ENCODE data around the gene STPG4.

Gene STPG4

GRCh38 chr2:47076586-47077441 is 78.3 kb downstream of the STPG4 start:
- DNase-seq (ENCODE audit: insufficient read length, low spot score) = no peak
- no peak for FAIRE-seq
- TF ChIP-seq POU2F2 (IDR thresholded peaks at IDR 0.05; ENCODE audit: low read depth, low read length) = no peak
- TF ChIP-seq PAX5 (IDR thresholded peaks at IDR 0.05; ENCODE audit: insufficient read depth, low read length, severe bottlenecking) = no peak
- TF ChIP-seq SPI1 (IDR thresholded peaks at IDR 0.05; ENCODE audit: low read depth, low read length) = no peak
- no peak for TF ChIP-seq POLR2AphosphoS5 (IDR thresholded peaks at IDR 0.05; ENCODE audit: low read depth, low read length)
- no peak for TF ChIP-seq TAF1 (IDR thresholded peaks at IDR 0.05; ENCODE audit: low read depth, low read length)
- TF ChIP-seq POLR2A (IDR thresholded peaks at IDR 0.05; ENCODE audit: low read depth, low read length) = no peak

GRCh38 chr2:47076126-47076506 is 79.0 kb downstream of the STPG4 start:
- TF ChIP-seq SPI1 (IDR thresholded peaks at IDR 0.05; ENCODE audit: low read depth, low read length) (no peak), PAX5 (IDR thresholded peaks at IDR 0.05; ENCODE audit: insufficient read depth, low read length, severe bottlenecking) (no peak), POLR2A (IDR thresholded peaks at IDR 0.05; ENCODE audit: low read depth, low read length) (no peak), TAF1 (IDR thresholded peaks at IDR 0.05; ENCODE audit: low read depth, low read length) (no peak), POU2F2 (IDR thresholded peaks at IDR 0.05; ENCODE audit: low read depth, low read length) (no peak), POLR2AphosphoS5 (IDR thresholded peaks at IDR 0.05; ENCODE audit: low read depth, low read length) (no peak)
- DNase-seq (ENCODE audit: insufficient read length, low spot score) = no peak
- no peak for FAIRE-seq

GRCh38 chr2:47075361-47076125 is 79.6 kb downstream of the STPG4 start:
- DNase-seq (ENCODE audit: insufficient read length, low spot score) (no peak), FAIRE-seq (no peak)
- TF ChIP-seq POLR2A (IDR thresholded peaks at IDR 0.05; ENCODE audit: low read depth, low read length) = no peak
- no peak for TF ChIP-seq TAF1 (IDR thresholded peaks at IDR 0.05; ENCODE audit: low read depth, low read length)
- no peak for TF ChIP-seq POLR2AphosphoS5 (IDR thresholded peaks at IDR 0.05; ENCODE audit: low read depth, low read length)
- TF ChIP-seq POU2F2 (IDR thresholded peaks at IDR 0.05; ENCODE audit: low read depth, low read length) = no peak
- TF ChIP-seq PAX5 (IDR thresholded peaks at IDR 0.05; ENCODE audit: insufficient read depth, low read length, severe bottlenecking) = no peak
- no peak for TF ChIP-seq SPI1 (IDR thresholded peaks at IDR 0.05; ENCODE audit: low read depth, low read length)

GRCh38 chr2:47074691-47075090 is 80.4 kb downstream of the STPG4 start:
- DNase-seq (ENCODE audit: insufficient read length, low spot score) (no peak), FAIRE-seq (no peak)
- TF ChIP-seq SPI1 (IDR thresholded peaks at IDR 0.05; ENCODE audit: low read depth, low read length) = no peak
- TF ChIP-seq POU2F2 (IDR thresholded peaks at IDR 0.05; ENCODE audit: low read depth, low read length) = no peak
- TF ChIP-seq POLR2AphosphoS5 (IDR thresholded peaks at IDR 0.05; ENCODE audit: low read depth, low read length) = no peak

GRCh38 chr2:47073641-47074040 is 81.5 kb downstream of the STPG4 start:
- FAIRE-seq (no peak), DNase-seq (ENCODE audit: insufficient read length, low spot score) (no peak)
- no peak for TF ChIP-seq POLR2A (IDR thresholded peaks at IDR 0.05; ENCODE audit: low read depth, low read length)
- no peak for TF ChIP-seq TAF1 (IDR thresholded peaks at IDR 0.05; ENCODE audit: low read depth, low read length)
- TF ChIP-seq PAX5 (IDR thresholded peaks at IDR 0.05; ENCODE audit: insufficient read depth, low read length, severe bottlenecking) = no peak
- no peak for TF ChIP-seq POU2F2 (IDR thresholded peaks at IDR 0.05; ENCODE audit: low read depth, low read length)
- TF ChIP-seq SPI1 (IDR thresholded peaks at IDR 0.05; ENCODE audit: low read depth, low read length) = no peak
- TF ChIP-seq POLR2AphosphoS5 (IDR thresholded peaks at IDR 0.05; ENCODE audit: low read depth, low read length) = no peak

DNA sequence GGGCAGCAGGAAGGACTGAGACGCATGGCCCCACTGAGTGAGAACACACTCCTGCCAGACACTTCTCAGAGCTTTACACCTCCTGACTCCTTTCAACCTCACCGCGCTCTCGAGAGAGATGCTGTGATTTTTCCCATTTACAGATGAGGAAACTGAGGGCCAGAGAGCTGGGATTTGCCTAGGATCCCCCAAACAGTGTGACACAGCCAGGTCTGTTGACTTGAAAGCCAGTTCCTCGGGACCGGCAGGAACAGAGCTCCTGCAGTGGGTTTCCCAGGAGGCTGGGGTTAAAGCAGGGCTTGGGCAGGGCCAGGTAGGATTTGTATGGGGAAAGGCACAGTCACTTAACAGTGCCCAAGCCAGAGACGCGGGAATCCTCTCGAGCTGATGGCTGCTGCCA is 81.9 kb downstream of the STPG4 start:
- TF ChIP-seq PAX5 (IDR thresholded peaks at IDR 0.05; ENCODE audit: insufficient read depth, low read length, severe bottlenecking) = no peak
- TF ChIP-seq TAF1 (IDR thresholded peaks at IDR 0.05; ENCODE audit: low read depth, low read length) = no peak
- no peak for TF ChIP-seq POLR2A (IDR thresholded peaks at IDR 0.05; ENCODE audit: low read depth, low read length)
- TF ChIP-seq POU2F2 (IDR thresholded peaks at IDR 0.05; ENCODE audit: low read depth, low read length) = no peak
- TF ChIP-seq SPI1 (IDR thresholded peaks at IDR 0.05; ENCODE audit: low read depth, low read length) = no peak
- TF ChIP-seq POLR2AphosphoS5 (IDR thresholded peaks at IDR 0.05; ENCODE audit: low read depth, low read length) = no peak
- no peak for DNase-seq (ENCODE audit: insufficient read length, low spot score)
- FAIRE-seq = no peak

- DNase-seq (ENCODE audit: insufficient read length, low spot score) (no peak), FAIRE-seq (no peak)
- TF ChIP-seq POLR2AphosphoS5 (IDR thresholded peaks at IDR 0.05; ENCODE audit: low read depth, low read length) (no peak), POU2F2 (IDR thresholded peaks at IDR 0.05; ENCODE audit: low read depth, low read length) (no peak), POLR2A (IDR thresholded peaks at IDR 0.05; ENCODE audit: low read depth, low read length) (no peak), PAX5 (IDR thresholded peaks at IDR 0.05; ENCODE audit: insufficient read depth, low read length, severe bottlenecking) (no peak), TAF1 (IDR thresholded peaks at IDR 0.05; ENCODE audit: low read depth, low read length) (no peak), SPI1 (IDR thresholded peaks at IDR 0.05; ENCODE audit: low read depth, low read length) (no peak)
Observed at GRCh38 chr2:47072728-47073191, 82.3 kb downstream of the STPG4 start.

DNA sequence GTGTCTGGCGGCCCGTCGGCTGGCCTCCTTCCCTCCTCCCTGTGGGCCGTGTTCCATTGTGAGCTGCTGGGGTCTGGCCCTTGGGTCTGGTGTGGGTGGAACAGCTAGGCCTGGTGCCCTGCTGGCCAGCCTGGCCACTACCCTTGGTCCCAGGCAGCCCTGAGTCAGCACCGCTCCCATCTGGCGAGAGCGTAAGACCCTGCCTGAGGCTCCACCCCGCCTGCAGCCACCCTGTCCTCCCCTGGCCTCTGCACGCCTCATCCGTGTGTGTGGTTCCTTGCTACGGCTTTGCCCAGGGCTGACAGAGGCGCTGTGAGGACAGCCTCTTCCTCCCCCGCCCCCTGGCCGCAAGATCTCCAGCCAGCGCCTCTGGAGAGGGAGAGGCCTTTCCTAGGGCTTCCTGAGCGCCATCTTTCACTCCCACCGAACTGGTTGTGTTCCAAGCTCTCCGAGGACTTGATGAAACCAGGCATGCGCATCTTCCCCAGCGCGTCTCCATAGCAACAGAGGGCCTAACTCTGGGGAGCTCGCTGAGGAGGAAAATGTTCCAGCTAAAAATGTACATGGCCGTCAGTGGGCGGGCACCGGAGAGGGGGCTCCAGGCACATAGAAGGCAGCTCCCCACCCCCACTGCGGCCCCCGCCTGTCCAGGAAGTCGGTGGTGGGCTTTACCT is 83.0 kb downstream of the STPG4 start:
- no peak for FAIRE-seq
- no peak for DNase-seq (ENCODE audit: insufficient read length, low spot score)
- no peak for TF ChIP-seq TAF1 (IDR thresholded peaks at IDR 0.05; ENCODE audit: low read depth, low read length)
- TF ChIP-seq POLR2A (IDR thresholded peaks at IDR 0.05; ENCODE audit: low read depth, low read length) = no peak
- no peak for TF ChIP-seq SPI1 (IDR thresholded peaks at IDR 0.05; ENCODE audit: low read depth, low read length)
- no peak for TF ChIP-seq POU2F2 (IDR thresholded peaks at IDR 0.05; ENCODE audit: low read depth, low read length)
- TF ChIP-seq PAX5 (IDR thresholded peaks at IDR 0.05; ENCODE audit: insufficient read depth, low read length, severe bottlenecking) = no peak
- TF ChIP-seq POLR2AphosphoS5 (IDR thresholded peaks at IDR 0.05; ENCODE audit: low read depth, low read length) = no peak

Measured in GM12891 (cell line).